Measurements from ENCODE around the gene ABCA9.

DNA sequence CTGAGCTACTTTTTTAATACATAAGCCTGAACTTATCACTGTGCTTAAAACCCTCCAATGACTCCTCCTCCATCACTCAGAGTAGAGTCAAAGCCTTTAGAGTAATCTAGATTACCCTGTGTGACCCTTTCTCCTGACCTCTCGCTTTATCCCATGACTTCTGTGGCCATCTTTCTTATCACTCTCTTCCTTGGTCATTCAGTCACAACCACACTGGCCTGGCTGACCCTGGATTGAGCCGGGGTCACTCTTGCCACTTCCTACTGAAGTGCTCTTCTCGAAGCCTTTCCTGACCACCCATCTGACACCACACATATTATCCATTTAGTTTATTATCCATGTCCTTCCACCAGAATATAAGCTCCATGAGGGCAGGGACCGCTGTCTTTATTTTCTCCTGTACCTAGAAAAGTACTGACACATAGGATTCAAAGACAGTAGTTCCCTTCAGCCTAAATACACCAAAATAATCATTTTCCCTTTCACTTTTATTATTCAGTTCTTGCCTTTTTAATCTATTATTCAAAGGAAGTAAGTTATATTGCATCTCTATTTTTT lies 28.0 kb upstream of the ABCA9 start:
- no peak for TF ChIP-seq EZH2 (IDR thresholded peaks at IDR 0.05; ENCODE audit: low read length)
- TF ChIP-seq, protein P1, sequence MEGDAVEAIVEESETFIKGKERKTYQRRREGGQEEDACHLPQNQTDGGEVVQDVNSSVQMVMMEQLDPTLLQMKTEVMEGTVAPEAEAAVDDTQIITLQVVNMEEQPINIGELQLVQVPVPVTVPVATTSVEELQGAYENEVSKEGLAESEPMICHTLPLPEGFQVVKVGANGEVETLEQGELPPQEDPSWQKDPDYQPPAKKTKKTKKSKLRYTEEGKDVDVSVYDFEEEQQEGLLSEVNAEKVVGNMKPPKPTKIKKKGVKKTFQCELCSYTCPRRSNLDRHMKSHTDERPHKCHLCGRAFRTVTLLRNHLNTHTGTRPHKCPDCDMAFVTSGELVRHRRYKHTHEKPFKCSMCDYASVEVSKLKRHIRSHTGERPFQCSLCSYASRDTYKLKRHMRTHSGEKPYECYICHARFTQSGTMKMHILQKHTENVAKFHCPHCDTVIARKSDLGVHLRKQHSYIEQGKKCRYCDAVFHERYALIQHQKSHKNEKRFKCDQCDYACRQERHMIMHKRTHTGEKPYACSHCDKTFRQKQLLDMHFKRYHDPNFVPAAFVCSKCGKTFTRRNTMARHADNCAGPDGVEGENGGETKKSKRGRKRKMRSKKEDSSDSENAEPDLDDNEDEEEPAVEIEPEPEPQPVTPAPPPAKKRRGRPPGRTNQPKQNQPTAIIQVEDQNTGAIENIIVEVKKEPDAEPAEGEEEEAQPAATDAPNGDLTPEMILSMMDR (optimal IDR thresholded peaks at IDR 0.05 in 1 of 3, IDR thresholded peaks at IDR 0.05 in 1 of 3, conservative IDR thresholded peaks at IDR 0.05 in 1 of 3; ENCODE audit: extremely low read depth in 1 of 3, insufficient read depth in 2 of 3, low read length in 3 of 3): no peak

All from keratinocyte (primary cell).